SU-DHL-6 (cell line): ENCODE measurements around the gene RNF144B.

Experiments
- H2AFZ ChIP-seq: fragments of 200-600 bp; sonication (generic); 2 replicates; pipeline ENCODE4 v1.6.1; 2014; ENCODE audit warnings: low read depth, mild to moderate bottlenecking, moderate library complexity, mixed read lengths, antibody characterized with exemption, low read length; ENCODE audit not compliant: severe bottlenecking
- H3F3A ChIP-seq: fragments of 200-600 bp; shearing (Covaris generic); 2 replicates; pipeline ENCODE4 v1.6.0; 2016; ENCODE audit warnings: antibody characterized with exemption, mild to moderate bottlenecking; ENCODE audit not compliant: insufficient read depth
- H3K27ac ChIP-seq: fragments of 200-600 bp; sonication (generic); 2 replicates; pipeline ENCODE4 v1.5.1; 2016; ENCODE audit warnings: low read depth, mild to moderate bottlenecking, low read length, moderate library complexity, mixed read lengths
- H3K27me3 ChIP-seq: fragments of 200-600 bp; sonication (generic), shearing (Covaris generic); 2 replicates; pipeline ENCODE4 v1.6.0; 2014; ENCODE audit warnings: mild to moderate bottlenecking, low read length
- H3K36me3 ChIP-seq: fragments of 200-600 bp; sonication (generic); 2 replicates; pipeline ENCODE4 v1.6.1; 2014; ENCODE audit warnings: mild to moderate bottlenecking, low read length, mixed read lengths
- H3K4me2 ChIP-seq: fragments of 300-600, 200-600 bp; shearing (Covaris generic), sonication (generic); 2 replicates; pipeline ENCODE4 v1.6.0; 2014; ENCODE audit warnings: low read length, low read depth, mild to moderate bottlenecking; ENCODE audit not compliant: poor library complexity, severe bottlenecking
- H3K4me3 ChIP-seq: fragments of 200-600 bp; sonication (generic); 2 replicates; pipeline ENCODE4 v1.5.1; 2014; ENCODE audit warnings: antibody characterized with exemption, low read length, mild to moderate bottlenecking, mixed read lengths; ENCODE audit not compliant: insufficient read depth, poor library complexity, severe bottlenecking
- H3K79me2 ChIP-seq: fragments of 200-600 bp; sonication (generic); 2 replicates; pipeline ENCODE4 v1.6.1; 2014; ENCODE audit warnings: mild to moderate bottlenecking, low read length, moderate library complexity; ENCODE audit not compliant: insufficient read depth
- H3K9ac ChIP-seq: fragments of 200-600 bp; sonication (generic); 2 replicates; pipeline ENCODE4 v1.7.0; 2014; ENCODE audit warnings: mild to moderate bottlenecking, low read length
- H3K9me2 ChIP-seq: fragments of 200-600 bp; sonication (generic); replicated peaks from 2 replicates; pipeline ENCODE4 v1.6.1; 2014; ENCODE audit warnings: low read length; ENCODE audit not compliant: insufficient read depth
- H3K9me3 ChIP-seq: fragments of 200-600 bp; sonication (generic); 2 replicates; pipeline ENCODE4 v1.6.1; 2014; ENCODE audit warnings: low read length, mixed read lengths; ENCODE audit not compliant: insufficient read depth
- H4K20me1 ChIP-seq: fragments of 200-600 bp; sonication (generic); 2 replicates; pipeline ENCODE4 v1.6.1; 2014; ENCODE audit warnings: low read depth, mild to moderate bottlenecking, antibody characterized with exemption, low read length, moderate library complexity, mixed read lengths
- CTCF ChIP-seq: fragments of 200-600 bp; sonication (generic); IDR thresholded peaks from one replicate; pipeline ENCODE4 v1.5.1; 2017; ENCODE audit warnings: antibody characterized with exemption, mild to moderate bottlenecking, low read length, moderate library complexity; ENCODE audit not compliant: insufficient read depth, poor library complexity, severe bottlenecking
- EZH2phosphoT487 ChIP-seq: fragments of 200-600 bp; sonication (generic), shearing (Covaris generic); conservative IDR thresholded peaks from 2 replicates; pipeline ENCODE4 v1.6.1; 2018; ENCODE audit warnings: mild to moderate bottlenecking, antibody characterized with exemption, low read length, moderate library complexity, mixed read lengths

Gene RNF144B

DNA sequence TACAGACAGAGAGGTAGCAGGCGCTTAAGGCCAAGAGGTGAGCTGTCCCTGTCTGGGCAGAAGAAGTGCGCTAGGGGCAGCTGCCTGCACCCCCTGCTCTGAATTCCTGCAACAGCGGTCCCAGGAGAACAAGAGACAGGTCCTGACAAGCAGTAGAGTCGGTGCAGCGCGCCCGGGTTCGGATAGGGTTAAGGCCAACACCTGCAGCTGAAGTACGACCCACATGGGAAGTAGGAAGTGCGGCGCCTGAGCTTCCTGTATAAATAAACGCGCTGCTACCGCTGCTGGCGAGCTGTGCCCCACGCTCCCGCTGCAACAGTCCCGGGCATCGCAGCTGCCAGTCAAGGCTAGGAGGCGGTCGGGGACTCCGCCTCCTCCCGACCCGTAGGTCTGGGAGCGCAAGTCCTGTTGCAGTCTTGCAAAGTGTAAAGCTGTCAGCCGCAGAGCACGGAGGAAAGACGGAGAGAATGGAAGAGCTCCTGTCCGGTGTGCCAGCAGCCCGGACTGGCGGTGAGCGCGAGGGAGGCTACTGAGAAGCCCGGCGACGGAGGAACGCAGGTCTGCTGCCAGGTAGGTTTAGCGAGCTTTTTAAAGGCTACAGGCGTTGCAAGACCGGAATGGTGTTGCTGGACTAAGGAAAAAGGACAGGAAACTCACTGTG lies at the start of gene RNF144B:
RNF144B (plus strand) TSS at position 290 of the 661 bp plus-strand sequence. CDS start 12,185 bp downstream, outside the sequence.
- Histone ChIP-seq H3K27me3 (no peaks in the 10 kb centered on the region), H3K79me2 (peaks cover 38% of the 10 kb centered on the region), H3K36me3 (no peaks in the 10 kb centered on the region), H2AFZ (peak within 1 kb of the TSS; percentile 65), H4K20me1 (no peaks in the 10 kb centered on the region), H3K9ac (peak within 1 kb of the TSS; percentile 62), H3K9me2 (no peaks in the 10 kb centered on the region), H3K27ac (peak within 1 kb of the TSS; percentile 24), H3K4me2 (peak within 1 kb of the TSS; percentile 71), H3K4me3 (peak within 1 kb of the TSS; percentile 67), H3F3A (no peaks in the 10 kb centered on the region), H3K9me3 (no peaks in the 10 kb centered on the region)
- TF ChIP-seq EZH2phosphoT487 (no peak), CTCF (no peak)

GRCh38 chr6:18339599-18339998 lies 47.6 kb upstream of the RNF144B start:
- H3K27ac ChIP-seq: no peak overlapping the region
- H3K36me3 ChIP-seq: no peaks in the 10 kb centered on the region
- no peaks in the 10 kb centered on the region for H3K79me2 ChIP-seq

DNA sequence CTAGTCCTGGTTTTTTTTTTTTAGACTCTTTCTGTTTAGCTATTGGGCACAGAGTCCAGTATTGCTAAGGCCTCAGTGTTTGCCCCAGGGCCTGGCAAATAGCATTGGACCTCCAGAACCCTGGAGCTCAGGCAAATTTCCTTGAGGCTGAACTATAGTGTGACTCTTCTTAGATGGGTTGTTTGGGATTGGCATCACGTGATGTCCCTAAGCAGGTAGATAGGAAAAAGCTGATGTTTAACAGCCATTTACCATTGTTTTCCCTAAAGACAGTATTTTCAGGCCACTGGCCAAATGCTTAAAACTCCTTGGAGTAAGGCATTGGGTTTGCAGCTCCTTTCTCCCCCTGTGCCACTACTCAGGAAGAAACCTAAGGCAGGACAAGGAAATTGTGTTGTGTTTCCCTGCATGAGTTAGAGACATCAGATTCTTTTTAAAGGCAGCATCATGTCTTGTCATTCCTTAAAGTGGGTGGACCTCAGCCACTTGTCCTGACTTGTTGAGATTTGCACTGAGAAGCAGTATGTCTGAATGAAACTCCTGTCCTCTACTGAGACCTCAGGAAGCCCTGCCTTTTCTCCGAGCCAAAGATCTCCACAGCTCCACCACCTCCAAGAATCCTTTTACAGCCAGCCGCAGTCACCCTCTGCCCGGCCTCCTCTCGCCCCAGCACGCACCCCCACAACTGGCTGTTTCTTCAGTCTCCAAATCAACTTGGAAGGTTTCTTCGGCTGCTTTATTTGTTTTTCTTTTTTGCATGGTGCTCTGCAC lies 46.2 kb upstream of the RNF144B start:
- H3K27ac ChIP-seq: no peak overlapping the region
- TF ChIP-seq CTCF: no peak

More at GRCh38 chr6:18339599-18339998, 47.6 kb upstream of the RNF144B start:
- no peaks in the 10 kb centered on the region for H3K27me3 ChIP-seq
- H3K4me3 ChIP-seq: no peak overlapping the region
- no peaks in the 10 kb centered on the region for H4K20me1 ChIP-seq
- H2AFZ ChIP-seq: no peak overlapping the region
- TF ChIP-seq EZH2phosphoT487 (no peak), CTCF (no peak)
- H3K9ac ChIP-seq: no peak overlapping the region
- no peaks in the 10 kb centered on the region for H3F3A ChIP-seq
- no peak overlapping the region for H3K4me2 ChIP-seq
- no peaks in the 10 kb centered on the region for H3K9me3 ChIP-seq
- no peaks in the 10 kb centered on the region for H3K9me2 ChIP-seq

More for the DNA sequence above, 46.2 kb upstream of the RNF144B start:
- Histone ChIP-seq H3K79me2 (no peaks in the 10 kb centered on the region), H4K20me1 (no peaks in the 10 kb centered on the region), H3K36me3 (no peaks in the 10 kb centered on the region), H3K9me3 (no peaks in the 10 kb centered on the region), H2AFZ (no peak overlapping the region), H3K27me3 (no peaks in the 10 kb centered on the region), H3K9ac (no peak overlapping the region), H3K4me3 (no peak overlapping the region), H3F3A (no peaks in the 10 kb centered on the region), H3K9me2 (no peaks in the 10 kb centered on the region), H3K4me2 (no peak overlapping the region)
